Measurements from ENCODE around the gene DNAJC12.

GRCh38 chr10:67782530-67782929 lies 55.5 kb downstream of the DNAJC12 start:
- no peak for TF ChIP-seq POLR2AphosphoS5 (IDR thresholded peaks at IDR 0.05; ENCODE audit: low read depth, low read length)
- TF ChIP-seq SIN3A (IDR thresholded peaks at IDR 0.05; ENCODE audit: borderline replicate concordance, insufficient read depth, low read length), result no peak
- TF ChIP-seq TAF1 (IDR thresholded peaks at IDR 0.05; ENCODE audit: borderline replicate concordance, insufficient read depth, low read length), result no peak
- no peak for TF ChIP-seq REST (IDR thresholded peaks at IDR 0.05; ENCODE audit: insufficient read depth in 1 of 2, low read depth in 2 of 2, low read length in 2 of 2)
- no peak for TF ChIP-seq FOXP2 (optimal IDR thresholded peaks at IDR 0.05; ENCODE audit: borderline replicate concordance, extremely low read depth, extremely low read length, insufficient read depth)
